GM06990 (cell line): ENCODE measurements around the gene PPDPF.
A peak's percentile ranks its signal among the peaks of the same experiment; 100 is the strongest.

ENCODE experiments used
- DNase-seq: peaks from one replicate; pipeline ENCODE4 v3.0.0-alpha.2; 2011; ENCODE audit not compliant: insufficient read length; ENCODE audit errors: extremely low read depth
- H3K27me3 ChIP-seq: replicated peaks from 2 replicates; pipeline ENCODE4 v1.6.0; 2011; ENCODE audit warnings: low read length; ENCODE audit not compliant: control insufficient read depth, insufficient read depth
- H3K36me3 ChIP-seq: 2 replicates; pipeline ENCODE4 v1.5.1; 2011; ENCODE audit warnings: low read length; ENCODE audit not compliant: control insufficient read depth, insufficient read depth
- H3K4me3 ChIP-seq: replicated peaks from 2 replicates; pipeline ENCODE4 v1.5.1; 2011; ENCODE audit warnings: low read depth, mild to moderate bottlenecking, control low read depth, low read length
- TF ChIP-seq, protein P1 (sequence below): IDR thresholded peaks from 2 replicates; pipeline ENCODE4 v1.5.1; 2011; ENCODE audit warnings: low read length, control low read depth, mild to moderate bottlenecking, inconsistent platforms; ENCODE audit not compliant: insufficient read depth, poor library complexity, severe bottlenecking

PPDPF gene

DNA sequence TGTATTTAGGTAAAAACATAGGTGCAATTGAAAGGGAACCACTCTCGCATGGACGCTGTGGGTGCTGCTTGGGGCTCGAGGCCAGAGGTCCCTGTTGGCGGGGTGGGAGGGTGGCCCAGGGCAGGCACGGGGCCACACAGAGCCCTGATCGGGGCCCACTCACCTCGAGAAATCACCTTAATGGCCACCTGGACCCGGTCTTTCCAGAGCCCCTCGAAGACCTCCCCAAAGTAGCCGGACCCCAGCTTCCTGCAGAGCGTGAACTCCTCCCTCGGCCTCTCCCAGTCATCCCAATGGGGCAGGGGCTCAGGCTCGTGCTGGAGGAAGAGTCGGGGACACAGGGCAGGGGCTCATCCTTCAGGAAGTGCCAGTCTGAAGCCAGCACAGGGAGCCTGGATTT is 12.8 kb downstream of the PPDPF start:
- H3K4me3 ChIP-seq: no peak overlapping the region
- no peaks in the 10 kb centered on the region for H3K36me3 ChIP-seq
- TF ChIP-seq, protein P1, sequence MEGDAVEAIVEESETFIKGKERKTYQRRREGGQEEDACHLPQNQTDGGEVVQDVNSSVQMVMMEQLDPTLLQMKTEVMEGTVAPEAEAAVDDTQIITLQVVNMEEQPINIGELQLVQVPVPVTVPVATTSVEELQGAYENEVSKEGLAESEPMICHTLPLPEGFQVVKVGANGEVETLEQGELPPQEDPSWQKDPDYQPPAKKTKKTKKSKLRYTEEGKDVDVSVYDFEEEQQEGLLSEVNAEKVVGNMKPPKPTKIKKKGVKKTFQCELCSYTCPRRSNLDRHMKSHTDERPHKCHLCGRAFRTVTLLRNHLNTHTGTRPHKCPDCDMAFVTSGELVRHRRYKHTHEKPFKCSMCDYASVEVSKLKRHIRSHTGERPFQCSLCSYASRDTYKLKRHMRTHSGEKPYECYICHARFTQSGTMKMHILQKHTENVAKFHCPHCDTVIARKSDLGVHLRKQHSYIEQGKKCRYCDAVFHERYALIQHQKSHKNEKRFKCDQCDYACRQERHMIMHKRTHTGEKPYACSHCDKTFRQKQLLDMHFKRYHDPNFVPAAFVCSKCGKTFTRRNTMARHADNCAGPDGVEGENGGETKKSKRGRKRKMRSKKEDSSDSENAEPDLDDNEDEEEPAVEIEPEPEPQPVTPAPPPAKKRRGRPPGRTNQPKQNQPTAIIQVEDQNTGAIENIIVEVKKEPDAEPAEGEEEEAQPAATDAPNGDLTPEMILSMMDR: no peak
- H3K27me3 ChIP-seq: no peaks in the 10 kb centered on the region
- no peak for DNase-seq

- no peak overlapping the region for H3K4me3 ChIP-seq
- H3K36me3 ChIP-seq: no peaks in the 10 kb centered on the region
- H3K27me3 ChIP-seq: no peaks in the 10 kb centered on the region
- TF ChIP-seq, protein P1: no peak
- peak; percentile 17 for DNase-seq
Measured at GRCh38 chr20:63533871-63534393, 13.4 kb downstream of the PPDPF start.

- no peaks in the 10 kb centered on the region for H3K36me3 ChIP-seq
- no peaks in the 10 kb centered on the region for H3K27me3 ChIP-seq
- peak; percentile 13 for DNase-seq
- no peak overlapping the region for H3K4me3 ChIP-seq
- TF ChIP-seq, protein P1: no peak
Measured at GRCh38 chr20:63534427-63534830, 13.9 kb downstream of the PPDPF start.

GRCh38 chr20:63534831-63535651 is 14.5 kb downstream of the PPDPF start:
- TF ChIP-seq, protein P1: no peak
- H3K36me3 ChIP-seq: no peaks in the 10 kb centered on the region
- peak; percentile 32 for DNase-seq
- H3K4me3 ChIP-seq: no peak overlapping the region
- H3K27me3 ChIP-seq: no peaks in the 10 kb centered on the region

DNA sequence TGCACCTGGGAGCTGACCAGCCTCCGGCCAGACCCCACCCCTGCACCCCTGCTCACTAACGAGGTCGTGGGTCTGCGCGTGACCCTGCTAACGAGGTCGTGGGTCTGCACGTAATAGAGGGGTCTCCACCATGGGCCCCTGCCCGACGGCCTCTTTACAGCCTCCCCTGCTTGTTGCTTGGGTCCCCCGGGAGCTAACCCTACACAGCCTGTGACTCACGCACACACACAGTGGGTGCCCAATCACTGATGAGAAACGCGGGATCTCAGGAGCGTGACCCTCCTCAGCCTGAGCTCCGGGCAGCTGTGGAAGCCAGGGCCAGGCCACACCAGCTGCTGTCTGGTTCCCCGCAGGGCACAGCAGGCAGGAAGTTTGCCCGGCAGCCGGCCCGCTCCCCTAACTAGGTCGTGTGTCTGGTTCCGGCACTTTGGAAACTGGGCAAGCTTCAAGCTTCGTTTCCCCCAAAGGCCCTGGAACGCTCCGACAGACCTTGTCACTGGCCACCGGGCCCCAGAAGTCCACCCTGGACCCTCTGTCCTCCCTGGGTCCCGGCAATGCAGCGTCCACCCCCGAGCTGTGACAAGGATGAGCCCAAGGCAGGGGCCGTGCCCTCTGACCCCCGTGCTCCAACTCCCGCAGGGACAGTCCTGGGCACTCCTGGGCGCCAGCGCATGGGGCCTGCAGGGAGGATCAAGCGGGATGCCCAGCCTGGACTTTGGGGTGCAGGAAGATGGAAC is 15.8 kb downstream of the PPDPF start:
- TF ChIP-seq, protein P1: no peak
- Histone ChIP-seq H3K36me3 (no peaks in the 10 kb centered on the region), H3K4me3 (peak overlapping the region; percentile 63; the same call in 1 of the 2 replicates), H3K27me3 (no peaks in the 10 kb centered on the region)
- DNase-seq: peak; percentile 13
